CD4-positive, alpha-beta memory T cell (primary cell): Measurements from ENCODE around the gene ZNF768. TPM values are rescaled to one million over a fixed set of nuclear protein-coding genes. Genes with fewer than 3 reads are reported as not detected.
"Not testable (repeated sequence)": the region's sequence is repeated elsewhere in the genome, so short reads cannot be mapped to it uniquely, and the experiment has no call there.

Experiments used
- CTCF ChIA-PET: fragments of 350-600 bp; sonication (Branson Sonifier 250); formaldehyde crosslinking; loops from one replicate; lab custom pipeline; 2021; ENCODE audit warnings: inconsistent platforms; ENCODE audit not compliant: partially characterized antibody; lab: Charles Lee
- POLR2A ChIA-PET: fragments of 350-600 bp; sonication (Branson Sonifier 250); formaldehyde crosslinking; loops from one replicate; lab custom pipeline; 2021; ENCODE audit not compliant: partially characterized antibody; lab: Charles Lee
- DNase-seq, 5 donors: peaks; one replicate each; pipeline versions ENCODE4 v3.0.0 to v3.0.0-alpha.2; 2020 to 2022; ENCODE audit warnings: mixed read lengths in 1 of 5
- H3K27ac ChIP-seq: one replicate; pipeline ENCODE4 v1.7.0; 2013; ENCODE audit warnings: low read depth, low read length
- H3K27me3 ChIP-seq: 2 replicates; pipeline ENCODE4 v1.7.0; 2013; ENCODE audit warnings: mild to moderate bottlenecking, low read length, moderate library complexity; ENCODE audit not compliant: insufficient read depth
- H3K36me3 ChIP-seq: 2 replicates; pipeline ENCODE4 v1.7.0; 2013; ENCODE audit warnings: mild to moderate bottlenecking, low read length, moderate library complexity; ENCODE audit not compliant: insufficient read depth
- H3K4me1 ChIP-seq: 2 replicates; pipeline ENCODE4 v1.7.0; 2013; ENCODE audit warnings: mild to moderate bottlenecking, low read length, moderate library complexity; ENCODE audit not compliant: insufficient read depth
- H3K4me3 ChIP-seq, 2 donors: one replicate each; pipeline ENCODE4 v1.7.0; 2013; ENCODE audit warnings: low read length in 2 of 2, mild to moderate bottlenecking in 1 of 2
- H3K9me3 ChIP-seq, 2 donors: one replicate each; pipeline ENCODE4 v1.7.0; 2013; ENCODE audit warnings: low read length in 2 of 2, control low read depth in 1 of 2; ENCODE audit not compliant: control insufficient read depth in 1 of 2
- H3K27ac Mint-ChIP-seq, 7 donors: one replicate each; pipeline ENCODE4 v1.8.0; 2020 to 2021; ENCODE audit warnings: mixed read lengths in 7 of 7, mild to moderate bottlenecking in 6 of 7, inconsistent platforms in 3 of 7, moderate library complexity in 3 of 7
- H3K27me3 Mint-ChIP-seq, 2 donors: one replicate each; pipeline ENCODE4 v1.8.0; 2020 to 2021; ENCODE audit warnings: mixed read lengths in 2 of 2
- H3K36me3 Mint-ChIP-seq, 2 donors: one replicate each; pipeline ENCODE4 v1.8.0; 2020 to 2021; ENCODE audit warnings: mixed read lengths in 2 of 2, inconsistent platforms in 1 of 2, mild to moderate bottlenecking in 1 of 2
- H3K4me1 Mint-ChIP-seq, 4 donors: one replicate each; pipeline ENCODE4 v1.8.0; 2020 to 2021; ENCODE audit warnings: mixed read lengths in 4 of 4, mild to moderate bottlenecking in 1 of 4
- H3K4me3 Mint-ChIP-seq, 8 donors: one replicate each; pipeline ENCODE4 v1.8.0; 2020 to 2021; ENCODE audit warnings: mixed read lengths in 8 of 8, mild to moderate bottlenecking in 7 of 8, moderate library complexity in 6 of 8, inconsistent platforms in 3 of 8
- H3K9me3 Mint-ChIP-seq, 8 donors: one replicate each; pipeline ENCODE4 v1.8.0; 2020 to 2021; ENCODE audit warnings: mixed read lengths in 8 of 8, mild to moderate bottlenecking in 5 of 8, inconsistent platforms in 3 of 8, moderate library complexity in 1 of 8
- intact Hi-C: fragments of 100-400 bp; cut with micrococcal nuclease; formaldehyde crosslinking; loops from one replicate; pipeline ENCODE4 v1.15.1; 2023
- polyA plus RNA-seq, 2 donors: library from polyadenylated mRNA; unstranded; fragments of 300-500 nt; fragmentation: Illumina TruSeq; gene quantifications; one replicate each; pipeline ENCODE4 v1.2.3, GENCODE V29; 2021
- total RNA-seq, 2 experiments: library from RNA; stranded (reverse); gene quantifications; one replicate each; pipeline ENCODE4 v1.2.3, GENCODE V29; 2021

The ZNF768 gene
- total and polyA plus RNA-seq, 4 experiments from 2014 or later, result 0.69 to 6.1 (median 3.8) TPM

DNA sequence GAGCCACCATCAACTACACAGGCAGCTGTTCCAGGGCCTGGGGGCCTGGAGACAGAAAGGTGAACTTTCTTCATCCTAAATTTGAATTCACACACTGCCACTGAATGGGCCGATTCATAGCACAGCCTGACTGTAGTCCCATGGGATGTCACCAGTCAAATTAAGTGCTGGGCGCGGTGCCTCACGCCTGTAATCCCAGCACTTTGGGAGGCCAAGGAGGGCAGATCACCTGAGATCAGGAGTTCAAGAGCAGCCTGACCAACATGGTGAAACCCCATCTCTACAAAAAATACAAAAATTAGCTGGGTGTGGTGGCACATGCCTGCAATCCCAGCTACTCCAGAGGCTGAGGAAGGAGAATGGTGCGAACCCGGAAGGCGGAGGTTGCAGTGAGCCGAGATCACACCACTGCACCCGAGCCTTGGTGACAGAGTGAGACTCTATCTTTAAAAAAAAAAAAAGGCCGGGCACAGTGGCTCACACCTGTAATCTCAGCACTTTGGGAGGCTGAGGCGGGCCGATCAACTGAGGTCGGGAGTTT is 13.7 kb upstream of the ZNF768 start:
- H3K4me3 ChIP-seq, H3K27me3 Mint-ChIP-seq, intact Hi-C loops, H3K27me3 ChIP-seq, H3K36me3 ChIP-seq, DNase-seq, H3K4me3 Mint-ChIP-seq, H3K9me3 ChIP-seq, H3K27ac Mint-ChIP-seq, CTCF ChIA-PET, H3K27ac ChIP-seq, H3K36me3 Mint-ChIP-seq, H3K9me3 Mint-ChIP-seq: not testable (repeated sequence)
- peaks cover 9 to 21% (median 15%) of the 10 kb centered on the region in 4 donors for H3K4me1 Mint-ChIP-seq
- POLR2A ChIA-PET, result interaction anchor here (1.3 to 1.4 kb wide), 2 partner anchors 18 to 122 kb away, joined by 5 read pairs; partner anchors contain the start of gene ZNF764
- peaks cover 14% of the 10 kb centered on the region for H3K4me1 ChIP-seq

DNA sequence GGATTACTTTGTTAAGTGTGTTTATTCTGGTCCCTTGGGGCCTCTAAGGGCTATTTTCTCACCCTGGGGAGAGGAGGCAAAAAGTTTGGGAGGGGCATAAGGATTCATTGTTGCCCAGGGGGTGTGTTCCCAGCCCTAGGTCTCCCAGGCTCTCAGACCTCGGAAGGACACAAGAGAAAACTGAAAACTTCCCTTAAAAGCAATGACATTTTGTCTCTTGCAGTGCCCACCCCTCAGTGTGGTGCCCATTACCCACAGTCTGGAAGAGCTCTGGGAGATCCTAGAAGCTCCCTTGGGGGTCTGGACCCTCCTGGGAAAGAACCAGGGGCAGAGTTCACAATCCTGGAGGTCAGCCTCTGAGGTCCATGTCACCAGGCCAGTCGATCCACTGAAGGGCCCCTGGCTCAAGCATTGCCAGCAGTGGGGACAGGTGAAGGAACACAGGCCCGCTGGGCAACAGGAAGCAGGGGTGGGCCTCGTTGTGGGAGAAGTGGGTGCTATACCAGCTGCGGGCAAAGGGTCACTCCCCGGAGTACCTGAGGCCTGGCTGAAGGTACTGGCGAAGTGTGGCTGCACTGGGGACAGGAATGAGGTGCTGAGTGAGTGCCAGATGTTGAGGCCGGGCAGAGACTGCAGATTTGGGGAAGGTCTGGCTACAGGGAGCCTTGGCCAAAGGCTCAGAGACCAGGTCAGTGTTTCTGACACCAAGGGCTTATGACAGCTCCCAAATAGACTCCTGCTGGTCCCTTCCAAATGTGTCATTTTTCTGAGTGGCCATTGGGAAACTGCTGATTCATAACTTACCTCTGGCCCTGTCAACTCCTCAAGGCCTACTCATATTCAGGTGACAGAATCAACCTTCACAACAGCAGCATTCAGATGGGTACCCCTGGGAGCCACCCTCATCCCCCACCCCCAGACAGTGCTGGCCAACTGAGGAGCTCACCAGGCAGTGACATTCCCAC is 12.9 kb upstream of the ZNF768 start:
- Histone ChIP-seq H3K27me3 (no peaks in the 10 kb centered on the region), H3K9me3 (no peaks in the 10 kb centered on the region), H3K4me1 (peaks cover 15% of the 10 kb centered on the region), H3K4me3 (no peak overlapping the region), H3K27ac (no peak overlapping the region), H3K36me3 (no peaks in the 10 kb centered on the region)
- H3K4me1 Mint-ChIP-seq, result peaks cover 9 to 26% (median 16%) of the 10 kb centered on the region in 4 donors
- peaks cover 0 to 8% of the 10 kb centered on the region in 2 donors for H3K36me3 Mint-ChIP-seq
- POLR2A ChIA-PET, result interaction anchor here (1.4 kb wide), 1 partner anchor 19 kb away, joined by 5 read pairs; the partner anchor contains the start of gene ZNF764
- CTCF ChIA-PET, result interaction anchor here (0.8 kb wide), 1 partner anchor 12 kb away, joined by 3 read pairs; no protein-coding TSS in a partner anchor
- no peak for DNase-seq
- no peak overlapping the region for H3K4me3 Mint-ChIP-seq
- no peaks in the 10 kb centered on the region for H3K27me3 Mint-ChIP-seq
- intact Hi-C loops, result no loop called here
- no peaks in the 10 kb centered on the region for H3K9me3 Mint-ChIP-seq
- peak overlapping the region in 3 of 7 donors; percentile 4 to 60 (median 32) for H3K27ac Mint-ChIP-seq

DNA sequence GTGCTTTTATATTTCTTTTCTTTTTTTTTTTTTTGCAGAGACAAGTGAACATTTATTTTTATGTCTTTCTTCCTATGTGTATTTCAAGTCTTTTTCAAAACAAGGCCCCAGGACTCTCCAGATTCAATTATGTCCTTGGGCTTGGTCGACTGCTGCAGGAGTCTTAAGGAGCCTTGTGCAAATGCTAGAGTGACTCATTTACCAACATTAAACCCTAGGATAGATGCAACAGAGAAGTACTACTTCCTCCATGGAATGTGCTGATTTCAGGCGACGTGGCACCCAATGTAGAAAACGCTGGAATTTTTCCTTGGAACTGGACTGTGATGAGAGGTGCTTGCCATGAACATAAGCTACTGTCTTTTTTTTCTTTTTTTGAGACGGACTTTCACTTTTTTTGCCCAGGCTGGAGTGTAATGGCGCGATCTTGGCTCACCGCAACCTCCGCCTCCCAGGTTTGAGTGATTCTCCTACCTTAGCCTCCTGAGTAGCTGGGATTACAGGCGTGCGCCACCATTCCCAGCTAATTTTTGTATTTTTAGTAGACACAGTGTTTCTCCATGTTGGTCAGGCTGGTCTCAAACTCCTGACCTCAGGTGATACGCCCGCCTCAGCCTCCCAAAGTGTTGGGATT is 10.1 kb upstream of the ZNF768 start:
- H3K27me3 ChIP-seq, H3K9me3 Mint-ChIP-seq, H3K27me3 Mint-ChIP-seq, intact Hi-C loops, H3K36me3 ChIP-seq, H3K4me3 ChIP-seq, H3K27ac ChIP-seq, H3K36me3 Mint-ChIP-seq, H3K9me3 ChIP-seq, DNase-seq: not testable (repeated sequence)
- POLR2A ChIA-PET, result interaction anchor here (0.9 to 11.1 kb wide), 18 partner anchors 9 to 161 kb away, joined by 3 to 457 read pairs (median 19); partner anchors contain the start of genes DCTPP1, FBRS, ITGAL and ZNF688
- Mint-ChIP-seq H3K4me1 (peaks cover 10 to 33% (median 20%) of the 10 kb centered on the region in 4 donors), H3K4me3 (peak overlapping the region; percentile 21 to 99 (median 90)), H3K27ac (peak overlapping the region; percentile 94 to 99 (median 97))
- CTCF ChIA-PET, result interaction anchor here (0.8 to 4.7 kb wide), 19 partner anchors 8 to 114 kb away, joined by 3 to 101 read pairs (median 10); partner anchors contain the start of genes DCTPP1, PRR14, ZNF688 and ZNF764
- peaks cover 27% of the 10 kb centered on the region for H3K4me1 ChIP-seq

DNA sequence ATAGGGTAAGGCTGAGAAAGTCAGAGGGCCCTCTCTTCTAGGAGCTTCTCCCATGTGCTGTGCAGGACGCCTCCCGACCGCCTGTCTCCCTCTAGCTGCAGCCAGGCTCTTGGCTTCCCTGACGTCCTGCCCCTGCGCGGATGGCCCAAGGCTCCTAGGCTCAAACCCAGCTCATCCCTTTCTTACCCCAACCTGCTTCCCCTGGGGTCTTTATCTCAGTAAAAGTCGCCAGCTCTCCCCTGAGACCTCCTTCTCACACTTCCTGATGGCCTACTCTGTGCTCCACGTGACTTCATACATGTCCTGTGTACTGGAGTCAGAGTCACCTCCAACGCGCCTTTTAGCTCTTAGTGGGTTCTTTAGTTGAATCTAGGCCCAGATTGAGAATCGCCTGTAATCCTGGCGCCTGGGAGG is 9.4 kb upstream of the ZNF768 start:
- H3K4me1 ChIP-seq, result peaks cover 29% of the 10 kb centered on the region
- intact Hi-C loops, result loop anchor here (1.0 to 2.0 kb wide), 6 partner anchors 8 to 105 kb away; partner anchors contain the start of genes DCTPP1 and ZNF764
- no peaks in the 10 kb centered on the region for H3K27me3 ChIP-seq
- peaks cover 0 to 9% of the 10 kb centered on the region in 2 donors for H3K36me3 Mint-ChIP-seq
- peak overlapping the region; percentile 94 to 99 (median 97) for H3K27ac Mint-ChIP-seq
- H3K4me1 Mint-ChIP-seq, result peaks cover 10 to 40% (median 23%) of the 10 kb centered on the region in 4 donors
- no peaks in the 10 kb centered on the region for H3K36me3 ChIP-seq
- H3K27ac ChIP-seq, result peak overlapping the region; percentile 91
- H3K9me3 Mint-ChIP-seq, result no peaks in the 10 kb centered on the region
- H3K9me3 ChIP-seq, result no peaks in the 10 kb centered on the region
- POLR2A ChIA-PET, result interaction anchor here (0.6 to 11.1 kb wide), 39 partner anchors 9 to 470 kb away, joined by 3 to 457 read pairs (median 5); partner anchors contain the start of genes DCTPP1, FBRS, ITGAL and PRR14
- peak overlapping the region; percentile 86 to 92 for H3K4me3 ChIP-seq
- no peaks in the 10 kb centered on the region for H3K27me3 Mint-ChIP-seq
- H3K4me3 Mint-ChIP-seq, result peak overlapping the region; percentile 87 to 99 (median 93)
- DNase-seq, result peak; percentile 53 to 72 (median 55)
- CTCF ChIA-PET, result interaction anchor here (0.7 to 4.7 kb wide), 39 partner anchors 9 to 182 kb away, joined by 3 to 101 read pairs (median 6); partner anchors contain the start of genes DCTPP1, FBRS, ITGAL and PRR14

DNA sequence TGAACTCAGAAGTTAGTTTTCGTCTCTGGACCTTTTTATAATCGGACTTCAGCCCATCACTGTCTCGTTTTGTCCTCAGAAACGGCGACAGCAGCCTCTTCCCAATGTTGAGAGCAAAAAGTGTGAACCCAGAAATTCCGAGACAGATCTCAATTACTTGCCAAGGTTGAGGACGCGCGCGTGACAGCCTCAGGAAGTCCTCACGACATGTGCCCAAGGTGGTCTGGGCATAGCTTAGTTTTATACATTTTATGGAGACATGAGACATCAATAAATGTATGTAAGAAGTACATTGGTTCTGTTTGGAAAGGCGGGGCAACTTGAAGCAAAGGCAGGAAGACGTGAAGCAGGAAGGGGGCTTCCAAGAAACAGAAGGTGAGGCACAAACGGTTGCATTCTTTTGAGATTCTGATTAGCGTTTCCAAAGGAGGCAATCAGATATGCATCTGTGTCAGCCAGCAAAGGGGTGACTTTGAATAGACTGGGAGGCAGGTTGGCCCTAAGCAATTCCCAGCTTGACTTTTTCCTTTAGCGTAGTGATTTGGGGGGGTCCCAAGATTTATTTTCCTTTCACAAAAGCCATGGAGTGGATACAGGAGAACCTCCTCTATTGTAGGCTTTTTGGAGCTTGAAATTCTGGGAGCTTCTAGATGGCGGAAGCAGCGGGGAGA is 8.9 kb upstream of the ZNF768 start:
- no peaks in the 10 kb centered on the region for H3K9me3 Mint-ChIP-seq
- intact Hi-C loops, result loop anchor here (1.0 to 2.0 kb wide), 6 partner anchors 8 to 105 kb away; partner anchors contain the start of genes DCTPP1 and ZNF764
- POLR2A ChIA-PET, result interaction anchor here (0.6 to 11.1 kb wide), 40 partner anchors 8 to 469 kb away, joined by 3 to 457 read pairs (median 6); partner anchors contain the start of genes DCTPP1, FBRS, ITGAL and PRR14
- peak in 1 of 5 donors; percentile 71 for DNase-seq
- peak overlapping the region; percentile 94 to 99 (median 97) for H3K27ac Mint-ChIP-seq
- H3K4me3 Mint-ChIP-seq, result peak overlapping the region; percentile 87 to 99 (median 93)
- CTCF ChIA-PET, result interaction anchor here (0.6 to 4.7 kb wide), 42 partner anchors 8 to 182 kb away, joined by 3 to 101 read pairs (median 5); partner anchors contain the start of genes DCTPP1, FBRS, ITGAL and PRR14
- peaks cover 35% of the 10 kb centered on the region for H3K4me1 ChIP-seq
- H3K27me3 ChIP-seq, result no peaks in the 10 kb centered on the region
- H3K27ac ChIP-seq, result peak overlapping the region; percentile 91
- H3K4me3 ChIP-seq, result peak overlapping the region; percentile 86 to 92
- peaks cover 11 to 45% (median 26%) of the 10 kb centered on the region in 4 donors for H3K4me1 Mint-ChIP-seq
- H3K27me3 Mint-ChIP-seq, result no peaks in the 10 kb centered on the region
- H3K36me3 ChIP-seq, result no peaks in the 10 kb centered on the region
- H3K9me3 ChIP-seq, result no peaks in the 10 kb centered on the region
- peaks cover 0 to 11% of the 10 kb centered on the region in 2 donors for H3K36me3 Mint-ChIP-seq
